HepG2 (cell line): ENCODE results near the gene KHNYN. TPM values are rescaled to one million over a fixed set of nuclear protein-coding genes. Genes with fewer than 3 reads are reported as not detected.

Experiments
- ATF2 ChIP-seq: sonication (generic); formaldehyde crosslinking; IDR thresholded peaks from 2 replicates; pipeline ENCODE4 v1.4.0; 2020; ENCODE audit warnings: missing genetic modification reagents
- CTCF ChIP-seq: sonication (generic); formaldehyde crosslinking; IDR thresholded peaks from 2 replicates; pipeline ENCODE4 v1.5.0; 2020; ENCODE audit warnings: mild to moderate bottlenecking, missing genetic modification reagents, moderate library complexity
- DZIP1 ChIP-seq: sonication (generic); formaldehyde crosslinking; IDR thresholded peaks from 2 replicates; pipeline ENCODE4 v1.5.0; 2020; ENCODE audit warnings: mild to moderate bottlenecking, missing genetic modification reagents
- GTF2F1 ChIP-seq: fragments of 150-350 bp; IDR thresholded peaks from 2 replicates; pipeline ENCODE4 v1.6.1; 2014; ENCODE audit warnings: low read length
- HNF4A ChIP-seq: sonication (generic); formaldehyde crosslinking; IDR thresholded peaks from 2 replicates; pipeline ENCODE4 v1.4.0; 2020; ENCODE audit warnings: missing genetic modification reagents
- KAT2B ChIP-seq: fragments of 150-350 bp; IDR thresholded peaks from 2 replicates; pipeline ENCODE4 v1.6.1; 2014; ENCODE audit warnings: low read depth, low read length, borderline replicate concordance
- KDM5B ChIP-seq: sonication (generic); formaldehyde crosslinking; IDR thresholded peaks from 2 replicates; pipeline ENCODE4 v1.4.0; 2020; ENCODE audit warnings: missing genetic modification reagents, mild to moderate bottlenecking, borderline replicate concordance
- NCOR1 ChIP-seq: fragments of 200-600 bp; sonication (generic); IDR thresholded peaks from 2 replicates; pipeline ENCODE4 v1.7.0; 2017; ENCODE audit warnings: antibody characterized with exemption, low read length, borderline replicate concordance
- PHF5A ChIP-seq: IDR thresholded peaks from one replicate; pipeline ENCODE4 v1.6.1; 2018; ENCODE audit warnings: low read depth, missing genetic modification reagents; ENCODE audit not compliant: unreplicated experiment
- PREB ChIP-seq: sonication (generic); formaldehyde crosslinking; IDR thresholded peaks from 2 replicates; pipeline ENCODE4 v1.4.0; 2020; ENCODE audit warnings: missing genetic modification reagents
- RFX3 ChIP-seq: IDR thresholded peaks from 2 replicates; pipeline ENCODE4 v1.6.1; 2016; ENCODE audit warnings: missing biosample characterization, missing genetic modification reagents
- ZBTB14 ChIP-seq: sonication (generic); formaldehyde crosslinking; IDR thresholded peaks from 2 replicates; pipeline ENCODE4 v1.4.0; 2020; ENCODE audit warnings: missing genetic modification reagents
- ZFAT ChIP-seq: sonication (generic); formaldehyde crosslinking; conservative IDR thresholded peaks from 2 replicates; pipeline ENCODE4 v1.8.1; 2023; ENCODE audit warnings: missing genetic modification reagents, inconsistent platforms
- ZFP1 ChIP-seq: IDR thresholded peaks from 2 replicates; pipeline ENCODE4 v1.6.1; 2016
- ZFP36L1 ChIP-seq: sonication (generic); formaldehyde crosslinking; IDR thresholded peaks from 2 replicates; pipeline ENCODE4 v1.8.0; 2022; ENCODE audit warnings: mild to moderate bottlenecking, missing genetic modification reagents, moderate library complexity
- ZNF20 ChIP-seq: sonication (generic); formaldehyde crosslinking; IDR thresholded peaks from 2 replicates; pipeline ENCODE4 v1.4.0; 2020; ENCODE audit warnings: mild to moderate bottlenecking, moderate library complexity, missing genetic modification reagents
- ZNF33A ChIP-seq: sonication (generic); formaldehyde crosslinking; IDR thresholded peaks from 2 replicates; pipeline ENCODE4 v1.5.1; 2020; ENCODE audit warnings: missing genetic modification reagents, mild to moderate bottlenecking, moderate library complexity, borderline replicate concordance
- ZNF570 ChIP-seq: sonication (generic); formaldehyde crosslinking; IDR thresholded peaks from 2 replicates; pipeline ENCODE4 v1.4.0; 2020; ENCODE audit warnings: mild to moderate bottlenecking, missing genetic modification reagents, borderline replicate concordance
- ZNF572 ChIP-seq: sonication (generic); formaldehyde crosslinking; IDR thresholded peaks from 2 replicates; pipeline ENCODE4 v1.5.1; 2020; ENCODE audit warnings: mild to moderate bottlenecking, missing genetic modification reagents
- ZNF597 ChIP-seq: sonication (generic); formaldehyde crosslinking; IDR thresholded peaks from 2 replicates; pipeline ENCODE4 v1.5.0; 2020; ENCODE audit warnings: missing genetic modification reagents
- ZNF780A ChIP-seq: sonication (generic); formaldehyde crosslinking; IDR thresholded peaks from 2 replicates; pipeline ENCODE4 v1.8.0; 2022; ENCODE audit warnings: mild to moderate bottlenecking, missing genetic modification reagents, moderate library complexity
- polyA plus RNA-seq, 8 experiments: library from polyadenylated mRNA; depleted of rRNA in 3 of 8; stranded (reverse) in 7 of 8; unstranded in 1 of 8; fragments of >200 nt; fragmentation: Illumina TruSeq in 4 of 8; extraction: Trizol in 4 of 8; gene quantifications; 2 replicates each; pipeline versions ENCODE4 v1.2.1 to v1.2.3, GENCODE V29; 2011 to 2016; ENCODE audit warnings: low read depth in 4 of 8, missing spikeins in 1 of 8, mixed read lengths in 1 of 8; ENCODE audit not compliant: insufficient read depth in 1 of 8
- total RNA-seq, 5 experiments: library from RNA; depleted of rRNA; stranded (reverse); fragments of >200 nt; fragmentation: Illumina TruSeq; extraction: Trizol; gene quantifications; 2 replicates each; pipeline ENCODE4 v1.2.3, GENCODE V29; 2016; ENCODE audit warnings: low read depth in 1 of 5

KHNYN gene
- total and polyA plus RNA-seq, 2 of the 13 experiments (the other 11 are each of a cell fraction or from before 2014, with no cell fraction given) = 52.8 to 75.7 TPM

- no peak for TF ChIP-seq CTCF (CRISPR knock-in tag)
- TF ChIP-seq ZNF780A (CRISPR knock-in tag) = no peak
- TF ChIP-seq ZBTB14 (CRISPR knock-in tag) = no peak
- TF ChIP-seq PHF5A (CRISPR knock-in tag) = no peak
- no peak for TF ChIP-seq ZNF597 (CRISPR knock-in tag)
- TF ChIP-seq KAT2B = no peak
- 0 out of 2 replicates have a peak, but pooled peaks have one; percentile 7 for TF ChIP-seq HNF4A (CRISPR knock-in tag)
- 0 out of 2 replicates have a peak, but pooled peaks have one; percentile 0 for TF ChIP-seq RFX3
- TF ChIP-seq ZNF20 (CRISPR knock-in tag) = no peak
- no peak for TF ChIP-seq PREB (CRISPR knock-in tag)
- TF ChIP-seq ZFAT = peak; percentile 58; the same call in 1 of the 2 replicates
- TF ChIP-seq ATF2 (CRISPR knock-in tag) = no peak
- TF ChIP-seq ZFP36L1 (CRISPR knock-in tag) = no peak; the same call in 1 of the 2 replicates
- no peak for TF ChIP-seq ZNF572 (CRISPR knock-in tag)
- no peak for TF ChIP-seq ZNF570
- no peak for TF ChIP-seq DZIP1 (CRISPR knock-in tag)
- TF ChIP-seq ZFP1 (CRISPR knock-in tag) = no peak
- 0 out of 2 replicates have a peak, but pooled peaks have one; percentile 13 for TF ChIP-seq NCOR1
- TF ChIP-seq ZNF33A = no peak
- no peak; the same call in 1 of the 2 replicates for TF ChIP-seq GTF2F1
- no peak for TF ChIP-seq KDM5B (CRISPR knock-in tag)
Measured at GRCh38 chr14:24443053-24443665, 13.4 kb downstream of the KHNYN start (continued).
